CD4-positive, alpha-beta T cell treated with Interleukin-17A for 4 hours (primary cell): Measurements from ENCODE around the gene PITPNC1.

ENCODE experiments used
- DNase-seq: peaks from one replicate; pipeline ENCODE4 v3.0.0-alpha.2; 2020; ENCODE audit warnings: mixed read lengths

PITPNC1 gene

DNA sequence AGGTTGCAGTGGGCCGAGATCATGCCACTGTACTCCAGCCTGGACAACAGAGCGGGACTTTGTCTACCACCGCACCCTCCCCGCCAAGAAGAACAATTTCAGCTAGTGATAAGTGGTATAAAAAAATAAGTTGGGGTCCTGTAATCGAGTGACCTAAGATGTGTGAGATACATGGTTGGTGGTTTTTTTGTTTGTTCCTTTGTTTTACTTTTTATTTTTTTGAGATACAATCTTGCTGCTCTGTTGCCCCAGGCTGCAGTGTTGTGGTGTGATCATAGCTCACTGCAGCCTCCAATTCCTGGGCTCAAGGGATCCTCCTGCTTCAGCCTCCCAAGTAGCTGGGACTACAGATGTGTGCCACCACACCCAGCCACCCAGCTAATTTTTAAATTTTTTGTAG lies 58.7 kb downstream of the PITPNC1 start:
- DNase-seq, result no peak

DNA sequence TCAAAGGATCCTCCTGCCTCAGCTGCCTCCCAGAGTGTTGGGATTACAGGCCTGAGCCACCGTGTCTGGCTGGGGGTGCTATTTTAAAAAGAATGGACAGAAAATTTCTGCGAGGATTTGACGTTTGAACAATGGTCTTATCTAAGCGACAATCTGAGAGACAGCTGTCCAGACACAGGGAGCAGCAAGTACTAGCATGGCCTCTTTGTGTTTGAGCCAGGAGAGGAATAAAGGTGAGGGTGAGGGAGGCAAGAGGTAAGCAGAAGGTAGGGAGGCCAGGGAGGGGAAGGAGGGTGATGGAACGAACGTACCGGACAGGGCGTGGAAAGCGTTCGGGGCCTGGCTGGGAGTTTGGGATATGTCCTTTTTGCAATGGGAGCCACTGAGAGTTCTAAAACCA lies 59.2 kb downstream of the PITPNC1 start:
- DNase-seq, result no peak

DNA sequence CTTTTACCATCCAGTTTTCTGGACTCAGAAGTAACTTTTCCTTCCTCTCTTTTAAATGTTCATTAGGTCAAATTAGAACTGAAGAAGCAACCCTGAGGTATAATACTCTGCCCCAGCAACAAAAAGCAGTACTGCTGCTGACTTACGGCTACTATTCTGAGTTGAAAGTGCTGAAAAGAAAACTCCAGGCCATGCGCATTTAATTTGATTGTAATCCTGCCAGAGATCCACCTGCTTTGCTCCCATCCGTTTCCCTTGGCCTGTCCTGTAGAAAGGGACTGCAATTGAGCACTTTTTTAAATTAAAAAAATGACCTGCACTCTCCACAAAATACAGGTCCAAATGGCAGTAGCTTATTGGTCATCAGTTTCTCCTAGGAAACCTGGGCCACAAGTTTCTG lies 61.6 kb downstream of the PITPNC1 start:
- DNase-seq, result no peak

DNA sequence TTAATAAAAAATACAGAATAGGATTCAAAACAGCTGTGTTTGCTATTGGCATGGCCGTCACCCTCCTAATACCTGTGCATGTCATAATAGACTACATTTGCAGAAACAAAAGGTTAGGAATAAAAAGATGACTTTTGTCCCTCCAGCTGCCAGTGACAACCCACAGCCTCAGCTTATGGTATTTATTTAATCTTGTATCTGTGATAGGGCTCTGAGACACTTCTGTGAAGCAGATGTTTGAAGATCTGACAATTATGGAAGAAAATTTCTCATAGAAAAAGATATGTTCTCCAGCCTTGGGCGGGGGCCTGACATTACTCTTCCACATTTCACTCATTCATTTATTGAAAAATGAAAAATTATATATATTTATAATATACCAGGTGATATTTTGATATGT lies 62.2 kb downstream of the PITPNC1 start:
- no peak for DNase-seq

DNA sequence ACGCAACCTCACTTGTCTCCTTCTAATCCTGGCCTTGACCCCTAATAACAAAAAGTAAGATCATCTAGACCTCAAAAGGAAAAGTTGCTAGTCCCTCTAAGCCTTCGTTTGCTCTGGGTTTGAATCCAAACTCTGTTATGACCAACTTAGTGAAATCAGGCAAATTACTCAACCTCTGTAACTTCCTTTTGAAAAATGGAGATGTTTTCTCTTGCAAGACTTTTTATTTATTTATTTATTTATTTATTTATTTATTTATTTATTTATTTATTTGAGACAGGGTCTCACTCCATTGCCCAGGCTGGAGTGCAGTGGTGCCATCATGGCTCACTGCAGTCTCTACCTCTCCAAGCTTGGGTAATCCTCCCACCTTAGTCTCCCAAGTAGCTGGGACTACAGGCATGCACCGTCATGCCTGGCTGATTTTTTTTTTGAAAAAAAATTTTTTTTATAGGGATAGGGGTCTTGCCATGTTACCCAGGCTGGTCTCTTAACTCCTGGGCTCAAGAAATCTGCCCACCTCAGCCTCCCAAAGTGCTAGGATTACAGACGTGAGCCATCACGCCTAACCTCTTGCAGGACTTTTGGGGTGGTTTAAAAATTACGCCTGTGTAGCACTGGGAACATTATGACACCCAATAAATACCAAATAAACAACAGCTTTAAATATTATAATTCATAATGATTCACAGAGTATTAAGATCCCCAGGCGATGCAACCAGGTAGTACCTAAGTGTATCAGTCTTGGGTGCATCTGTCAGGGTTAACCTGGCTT lies 63.4 kb downstream of the PITPNC1 start:
- DNase-seq, result no peak

DNA sequence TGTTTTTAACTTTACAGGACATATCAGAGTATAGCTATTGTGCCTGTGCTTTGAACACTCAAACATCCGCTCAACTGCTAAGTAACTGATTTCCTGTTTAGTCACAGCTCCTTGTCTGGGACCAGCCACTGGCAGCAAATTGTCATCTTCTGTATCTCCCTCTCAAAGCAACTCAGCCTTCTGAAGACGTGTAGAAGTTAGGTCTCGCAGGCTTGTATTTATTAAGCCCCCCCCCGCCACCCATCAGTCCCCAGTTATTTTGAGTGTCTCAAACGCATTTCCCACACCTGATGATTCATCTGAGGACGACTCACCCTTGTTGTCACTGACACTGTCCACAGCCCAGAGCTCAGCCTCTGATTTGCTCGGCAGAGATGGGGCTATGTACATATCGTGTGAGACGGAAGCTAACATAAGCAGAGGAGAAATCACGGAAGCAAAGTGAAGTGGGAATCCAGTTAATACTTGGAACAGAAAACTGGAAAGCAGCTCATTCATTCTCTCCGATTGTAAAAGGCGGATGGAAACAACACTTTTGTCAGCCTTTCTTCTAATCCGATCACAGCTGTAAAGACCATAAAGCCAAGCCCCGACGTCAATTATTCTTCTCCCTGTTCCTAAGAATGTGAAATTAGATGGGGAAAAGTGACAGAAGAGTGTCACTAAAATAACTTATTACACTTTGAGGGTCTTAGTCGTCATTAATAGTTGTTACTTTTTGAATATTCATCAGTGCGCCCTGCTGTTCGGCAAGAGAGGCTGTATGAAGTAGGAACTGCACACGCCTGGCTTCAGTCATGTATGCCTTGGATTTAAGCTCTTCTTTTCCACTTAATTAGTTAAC lies 64.2 kb downstream of the PITPNC1 start:
- peak; percentile 88 for DNase-seq

DNA sequence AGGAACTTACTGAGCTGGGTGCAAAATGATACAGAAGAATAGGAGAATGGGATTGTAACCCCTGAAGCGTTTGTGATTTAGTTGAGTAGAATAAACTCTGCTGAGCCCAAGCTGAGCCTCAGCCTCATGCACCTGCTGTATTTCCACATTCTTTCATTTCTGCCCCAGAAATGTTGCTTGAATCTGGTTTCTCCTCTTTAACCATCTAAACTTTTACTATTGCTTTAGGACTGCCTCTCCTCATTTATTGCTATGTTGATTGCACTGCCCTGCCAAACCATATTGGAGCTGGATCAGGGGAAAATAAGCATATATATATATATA lies 64.8 kb downstream of the PITPNC1 start:
- DNase-seq, result no peak

DNA sequence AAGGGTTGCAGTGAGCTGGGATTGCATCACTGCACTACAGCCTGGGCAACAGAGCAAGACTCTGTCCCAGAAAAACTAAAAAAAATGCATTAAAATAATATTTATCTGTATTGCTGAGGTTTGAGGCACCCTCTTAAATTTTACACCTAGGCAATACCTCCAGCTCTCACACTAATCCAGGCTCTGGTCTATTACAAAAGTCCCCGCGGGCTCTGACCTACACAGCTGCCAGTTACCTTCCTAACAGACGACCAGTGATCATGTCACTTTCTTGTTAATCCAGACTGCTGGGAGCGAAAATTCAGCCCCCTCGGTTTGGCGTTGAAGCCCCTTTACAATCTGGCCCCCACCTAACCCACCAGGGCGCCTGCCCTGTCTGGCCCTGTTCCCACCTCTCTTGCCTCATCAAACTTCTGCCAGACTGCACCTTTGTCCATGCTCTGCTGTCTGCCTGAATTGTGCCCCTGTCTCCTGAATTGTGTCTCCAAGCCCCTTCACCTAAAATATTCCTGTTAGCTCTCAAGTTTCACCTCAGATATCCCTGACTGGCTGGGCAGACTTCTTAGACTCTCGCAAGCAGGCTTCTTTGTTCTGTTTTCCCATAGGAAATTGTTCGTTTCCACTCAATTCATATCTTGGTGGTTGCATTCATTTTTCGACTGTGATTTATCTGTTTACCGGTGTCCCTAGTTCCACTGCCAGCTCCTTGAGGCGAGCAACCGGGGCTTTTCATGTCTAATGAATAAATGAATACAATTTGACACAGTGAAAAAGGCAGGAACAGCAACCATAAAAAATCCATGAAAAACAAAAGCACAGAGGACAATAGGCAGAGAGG lies 65.9 kb downstream of the PITPNC1 start:
- no peak for DNase-seq

DNA sequence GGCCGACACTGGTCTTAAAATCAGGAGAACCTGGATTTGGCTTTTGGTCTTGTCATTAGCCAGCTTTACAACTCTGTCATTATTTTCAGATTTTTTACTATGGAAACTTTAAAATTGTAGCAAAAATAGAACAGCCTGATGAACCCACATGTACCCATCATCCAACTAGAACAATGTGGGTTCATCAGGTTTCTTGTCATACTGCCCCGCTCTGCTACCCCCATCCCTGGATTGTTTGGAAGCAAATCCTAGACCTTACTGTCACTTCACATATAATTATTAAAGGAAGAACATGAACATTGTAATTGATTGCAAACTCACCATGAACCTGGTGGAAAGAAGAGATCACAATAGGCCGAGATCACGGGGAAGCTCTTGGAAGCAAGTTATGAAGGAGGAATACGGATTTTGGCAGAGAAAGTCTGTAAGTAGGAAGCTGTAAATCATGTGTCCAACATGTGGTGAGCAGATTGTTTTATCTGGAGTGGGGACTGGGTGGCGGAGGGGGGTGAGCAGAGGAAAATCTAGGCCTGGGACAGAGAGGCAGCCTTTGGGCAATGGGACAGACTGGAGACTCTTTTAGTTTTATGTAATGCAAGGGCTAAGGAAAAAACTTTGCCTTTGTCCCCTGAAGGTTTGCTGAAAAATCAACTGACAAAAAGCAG lies 67.0 kb downstream of the PITPNC1 start:
- DNase-seq, result no peak

DNA sequence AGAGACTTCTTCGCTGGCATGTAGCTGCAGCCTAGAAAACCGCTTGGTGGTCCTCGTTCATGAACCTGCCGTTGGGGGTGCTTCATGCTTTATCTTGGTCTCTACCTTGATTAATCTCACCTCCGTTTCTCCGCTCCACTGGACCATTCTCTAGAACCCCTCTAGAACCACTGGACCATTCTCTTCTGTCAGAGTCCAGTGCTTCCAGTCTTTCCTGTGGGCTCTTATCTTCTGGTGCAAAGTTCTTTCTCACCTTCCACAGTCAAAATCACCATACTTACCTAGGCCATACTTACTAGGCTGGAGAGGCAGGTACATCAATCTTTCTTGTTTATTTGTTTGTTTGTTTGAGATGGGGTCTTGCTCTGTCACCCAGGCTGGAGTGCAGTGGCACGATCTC lies 71.4 kb downstream of the PITPNC1 start:
- DNase-seq, result no peak

DNA sequence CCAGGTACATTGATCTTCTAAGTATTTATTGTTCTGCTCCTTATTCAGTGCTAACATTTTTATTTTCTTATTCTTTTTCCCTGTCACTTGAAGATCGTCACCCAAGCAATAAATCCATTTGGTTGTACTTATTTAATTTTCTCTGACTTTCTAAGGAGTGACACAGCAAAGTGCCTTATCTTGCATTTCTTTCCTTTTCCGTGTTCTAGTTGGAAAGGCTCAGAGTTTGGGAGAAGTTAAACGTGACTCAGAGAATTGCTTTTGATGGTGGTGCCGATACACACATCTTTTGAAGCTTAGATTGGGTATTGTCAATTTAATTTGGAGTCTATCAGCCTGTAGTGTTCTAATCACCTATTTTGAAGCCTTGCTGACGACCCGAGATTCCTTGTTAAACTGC lies 72.0 kb downstream of the PITPNC1 start:
- no peak for DNase-seq

DNA sequence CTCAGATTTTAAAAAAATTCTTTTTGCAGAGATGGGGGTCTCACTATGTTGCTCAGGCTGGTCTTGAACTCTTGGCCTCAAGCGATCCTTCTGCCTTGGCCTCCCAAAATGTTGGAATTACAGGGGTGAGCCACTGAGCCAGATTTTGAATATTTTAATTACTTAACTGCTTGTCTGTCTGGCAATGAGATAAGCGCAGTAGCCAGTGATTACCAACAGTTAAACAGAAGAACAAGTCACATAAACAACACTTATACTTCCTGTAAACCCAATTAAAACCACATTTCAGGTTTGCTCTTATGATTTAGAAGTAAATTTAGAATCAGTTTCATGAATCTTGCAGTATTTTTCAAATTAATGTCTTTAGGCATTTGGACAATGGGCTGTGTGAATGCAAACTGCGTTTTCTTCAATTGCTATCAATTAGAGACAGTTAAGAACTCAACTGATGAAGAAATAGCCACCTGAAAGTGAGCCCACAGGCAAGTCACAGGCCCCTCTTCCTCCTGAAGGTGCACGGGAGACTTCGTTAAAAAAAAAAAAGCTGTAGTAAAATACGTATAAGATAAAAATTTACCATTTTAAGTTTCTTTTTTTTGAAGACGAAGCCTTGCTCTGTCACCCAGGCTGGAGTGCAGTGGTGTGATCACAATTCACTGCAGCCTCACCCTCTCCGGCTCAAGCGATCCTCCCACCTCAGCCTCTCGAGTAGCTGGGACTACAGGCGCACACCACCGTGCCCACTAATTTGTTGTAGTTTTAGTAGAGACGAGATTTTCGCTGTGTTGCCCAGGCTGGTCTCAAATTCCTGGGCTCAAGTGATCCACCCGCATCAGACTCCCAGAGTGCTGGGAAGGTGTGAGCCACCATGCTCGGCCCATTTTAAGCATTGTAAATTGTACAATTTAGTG lies 73.0 kb downstream of the PITPNC1 start:
- no peak for DNase-seq

DNA sequence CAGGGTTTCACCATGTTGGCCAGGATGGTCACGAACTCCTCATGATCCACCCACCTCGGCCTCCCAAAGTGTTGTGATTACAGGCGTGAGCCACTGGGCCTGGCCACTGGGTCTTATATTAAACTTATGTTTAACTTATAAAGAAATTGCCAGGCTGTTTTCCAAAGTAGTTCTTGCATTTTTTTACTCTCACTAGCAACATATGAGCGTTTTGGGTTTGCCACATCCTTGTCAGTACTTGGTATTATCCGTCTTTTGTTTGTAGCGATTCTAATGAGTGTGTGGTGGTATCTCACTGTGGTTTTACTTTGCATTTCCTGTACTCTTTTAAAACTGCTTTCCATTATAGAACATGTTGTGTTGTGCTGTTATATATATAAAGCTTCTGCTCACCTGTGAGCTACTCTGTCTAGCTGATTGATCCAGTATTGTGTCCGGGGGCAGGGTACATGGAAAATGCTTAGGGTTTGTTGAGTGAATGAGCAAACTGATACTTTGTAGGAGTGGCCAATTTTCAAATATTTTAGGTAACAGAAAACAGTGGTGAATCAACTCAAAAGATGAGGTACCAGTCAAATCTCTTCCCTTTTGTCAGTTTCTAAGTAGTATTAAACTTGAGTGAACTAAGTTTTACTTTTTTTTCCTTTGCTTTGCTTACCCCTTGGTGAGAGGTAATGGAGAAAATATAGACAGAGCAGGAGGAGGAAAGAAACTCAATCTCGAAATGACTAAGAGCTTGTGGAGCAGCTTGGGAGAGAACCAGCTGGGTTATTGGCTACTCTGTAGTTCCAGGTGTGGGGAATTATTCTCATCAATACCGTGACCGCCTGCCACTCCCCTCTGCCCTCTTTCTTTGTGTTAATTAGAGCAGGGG lies 75.8 kb downstream of the PITPNC1 start:
- no peak for DNase-seq

DNA sequence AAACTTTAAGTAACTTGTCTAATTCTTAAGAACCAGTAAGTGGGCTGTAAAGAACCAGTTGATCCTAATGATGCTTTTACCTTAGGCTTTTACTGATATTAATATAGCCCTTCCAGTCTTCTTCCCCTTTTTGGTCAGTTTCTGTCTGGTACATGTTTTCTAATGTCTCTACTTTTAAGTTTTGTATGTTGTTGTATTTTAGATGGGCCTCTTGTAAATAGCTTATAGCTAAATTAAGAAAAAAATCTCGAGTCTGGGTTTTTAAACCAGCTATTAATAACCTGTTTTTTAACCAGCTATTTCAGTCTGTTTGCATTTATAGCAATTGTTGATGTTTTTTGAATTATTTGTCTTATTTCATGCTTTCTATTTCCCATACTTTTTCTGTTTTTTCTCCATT lies 79.0 kb downstream of the PITPNC1 start:
- no peak for DNase-seq

DNA sequence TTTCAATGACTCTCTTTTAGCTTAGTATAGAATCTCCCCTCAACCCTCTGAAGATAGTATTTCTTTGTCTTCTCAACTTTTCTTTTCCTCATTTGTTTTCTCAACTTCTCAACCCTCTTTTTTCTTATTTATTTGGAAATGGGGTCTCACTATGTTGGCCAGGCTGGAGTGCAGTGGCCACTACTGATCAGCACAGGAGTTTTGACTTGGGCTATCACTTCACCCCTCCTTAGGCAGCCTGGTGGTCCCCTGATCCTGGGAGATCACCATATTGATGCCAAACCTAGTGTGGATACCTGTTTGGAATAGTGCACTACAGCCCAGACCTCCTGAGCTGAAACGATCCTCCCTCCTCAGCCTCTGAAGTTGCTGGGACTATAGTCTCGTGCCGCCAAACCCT lies 79.8 kb downstream of the PITPNC1 start:
- DNase-seq, result no peak

DNA sequence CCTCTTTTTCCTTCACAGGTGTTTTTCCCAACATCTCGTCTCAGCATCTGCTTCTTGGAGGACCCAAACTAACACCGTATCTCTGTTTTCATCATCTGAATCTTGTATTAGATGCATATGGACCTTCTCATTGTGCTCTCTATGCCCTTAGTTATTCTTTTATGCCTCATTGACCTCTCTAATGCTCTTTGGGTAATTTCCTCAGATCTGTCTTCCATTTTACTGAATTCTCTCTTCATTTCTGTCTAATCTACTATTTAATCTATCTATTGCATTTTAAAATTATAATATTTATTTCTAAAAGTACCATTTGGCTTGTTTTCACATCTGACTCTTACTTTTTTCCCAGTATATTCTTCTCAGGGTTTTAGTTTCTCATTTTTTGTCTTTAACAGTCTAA lies 81.1 kb downstream of the PITPNC1 start:
- DNase-seq, result no peak

DNA sequence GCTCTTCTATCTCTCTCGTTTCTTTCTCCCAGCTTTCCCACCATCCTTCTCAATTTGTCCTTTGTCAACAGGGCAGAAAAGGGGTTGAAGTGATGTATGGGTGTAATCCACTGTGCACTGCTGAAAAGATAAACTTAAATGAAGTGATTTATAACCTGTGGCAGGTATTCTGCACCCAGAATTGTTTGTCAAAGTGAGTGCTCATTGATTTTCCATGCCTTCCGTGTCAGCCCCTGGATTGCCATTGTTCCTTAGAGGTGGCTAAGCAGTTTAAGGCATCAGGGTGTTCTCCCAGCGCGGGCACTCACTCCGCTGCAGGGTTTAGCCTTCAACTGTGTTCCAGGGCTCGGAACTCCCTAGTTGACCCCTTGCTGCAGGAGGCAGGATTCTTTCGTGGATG lies 82.9 kb downstream of the PITPNC1 start:
- no peak for DNase-seq

DNA sequence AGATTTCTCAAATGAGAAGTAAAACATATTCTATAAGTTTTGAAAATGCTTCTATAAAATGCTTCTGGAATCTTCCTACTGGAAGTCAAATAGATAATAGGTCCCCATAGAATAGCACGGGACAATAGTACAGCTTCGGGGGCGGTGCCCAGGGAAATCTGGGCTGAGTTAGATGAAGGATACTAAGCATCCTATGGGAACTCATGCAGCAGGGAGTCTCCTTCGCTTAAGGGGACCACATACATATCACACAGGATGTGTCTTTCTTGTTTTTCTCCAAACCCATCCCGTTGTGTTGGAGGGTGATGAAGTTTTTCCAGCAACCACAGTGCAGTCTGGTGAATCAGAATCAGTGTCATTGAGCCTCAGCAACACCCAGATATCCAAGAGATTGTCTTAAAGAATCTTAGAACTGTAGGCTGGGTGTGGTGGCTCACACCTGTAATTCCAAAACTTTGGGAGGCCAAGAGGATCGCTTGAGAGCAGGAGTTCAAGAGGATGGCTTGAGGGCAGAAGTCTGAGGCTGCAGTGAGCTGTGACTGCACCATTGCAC lies 84.2 kb downstream of the PITPNC1 start:
- DNase-seq, result no peak

DNA sequence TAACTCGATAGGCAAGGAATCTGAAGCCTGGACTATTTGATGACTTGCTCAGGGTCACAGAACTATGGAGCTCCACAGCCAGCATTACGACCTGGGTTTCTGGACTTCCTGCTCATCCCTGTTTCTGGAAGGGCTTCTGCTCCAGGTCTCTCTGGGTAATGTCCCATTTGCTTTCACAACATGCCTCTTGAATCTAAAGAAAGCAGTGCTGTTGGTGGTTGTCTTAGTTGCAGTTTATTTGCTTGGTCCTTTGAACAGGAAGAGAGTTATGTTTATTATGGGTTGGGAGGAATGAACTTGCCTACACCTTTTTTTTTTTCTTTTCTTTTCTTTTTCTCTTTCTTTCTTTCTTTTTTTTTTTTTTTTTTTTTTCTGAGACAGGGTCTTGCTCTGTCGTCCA lies 84.8 kb downstream of the PITPNC1 start:
- DNase-seq, result no peak

DNA sequence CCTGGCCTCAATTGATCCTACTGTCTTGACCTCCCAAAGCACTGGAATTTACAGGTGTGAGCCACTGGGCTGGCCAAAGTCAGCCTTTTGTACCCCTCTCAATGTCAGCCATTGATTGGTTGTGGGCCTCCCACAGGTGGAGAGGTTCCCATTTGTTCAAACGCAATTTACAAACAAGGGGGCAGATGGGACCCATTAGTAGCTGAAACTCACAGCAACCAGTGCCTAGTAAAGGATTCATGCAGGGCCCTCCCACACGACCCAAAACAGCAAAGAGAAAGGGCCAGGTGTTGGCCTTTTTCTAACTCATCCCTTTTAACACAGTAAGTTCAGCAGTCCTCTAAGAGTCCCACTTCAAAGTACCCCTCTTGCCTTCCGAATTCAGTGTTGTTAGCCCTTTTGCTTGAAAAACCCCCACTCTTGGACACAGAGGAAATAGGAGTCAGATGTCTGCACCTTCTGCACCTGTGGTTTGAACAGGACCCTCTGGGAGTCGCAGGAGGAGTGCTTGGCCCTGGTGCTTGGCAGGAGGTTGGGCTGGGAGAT lies 89.2 kb downstream of the PITPNC1 start:
- no peak for DNase-seq
